SIG-M5 treated with dmso at 0.1 percent for 504 hours (cell line): ENCODE results near the gene MAPK8.

Experiments
- DNase-seq: peaks from one replicate; lab custom pipeline; 2025; ENCODE audit not compliant: unreplicated experiment; lab: John Stamatoyannopoulos, UW

Gene MAPK8

DNA sequence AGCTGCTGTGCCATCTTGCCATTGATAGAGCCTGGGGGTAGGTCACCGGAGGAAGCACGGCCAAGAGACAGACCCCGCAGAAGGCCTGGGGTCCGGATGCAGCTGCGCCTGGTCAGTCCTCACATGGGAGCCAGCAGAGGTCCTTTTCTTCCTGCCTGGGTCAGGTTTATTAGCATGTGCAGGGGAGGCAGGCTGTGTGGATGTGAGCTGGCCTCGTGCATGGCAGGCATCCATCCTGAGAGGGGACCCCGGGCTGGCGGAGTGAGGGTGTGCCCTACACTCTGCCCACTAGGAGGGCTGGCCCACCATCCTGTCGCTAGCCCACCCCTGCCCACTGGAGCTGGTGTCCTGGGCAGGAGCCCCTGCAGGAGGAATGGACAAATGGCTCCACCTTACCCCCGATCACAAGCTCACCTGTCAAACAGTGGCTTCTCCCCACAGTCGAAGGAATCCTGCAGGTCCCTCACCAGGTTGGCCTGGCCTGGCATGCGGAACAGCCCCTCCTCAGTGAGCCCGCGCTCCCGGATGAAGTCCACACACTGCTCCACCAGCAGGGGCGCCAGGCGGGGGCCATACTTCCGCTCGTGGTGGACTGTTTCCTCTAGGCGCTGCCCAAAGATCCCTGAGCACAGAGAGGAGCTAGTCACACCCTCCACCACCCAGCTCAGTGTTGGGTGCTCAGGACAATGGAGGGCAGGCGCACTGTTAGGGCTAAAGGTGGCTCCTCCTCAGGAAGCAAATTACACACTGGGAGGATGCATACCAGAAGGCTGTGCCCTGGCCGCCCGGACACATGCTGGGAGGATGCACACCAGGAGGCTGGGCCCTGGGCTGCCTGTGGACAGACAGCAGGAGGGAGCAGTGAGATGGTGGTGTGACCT, 153.0 kb downstream of the MAPK8 start:
- no peak for DNase-seq

GRCh38 chr10:48460182-48460581, 153.7 kb downstream of the MAPK8 start:
- no peak for DNase-seq

- no peak for DNase-seq
These were observed 155.4 kb downstream of the MAPK8 start for GRCh38 chr10:48461623-48462481.

DNA sequence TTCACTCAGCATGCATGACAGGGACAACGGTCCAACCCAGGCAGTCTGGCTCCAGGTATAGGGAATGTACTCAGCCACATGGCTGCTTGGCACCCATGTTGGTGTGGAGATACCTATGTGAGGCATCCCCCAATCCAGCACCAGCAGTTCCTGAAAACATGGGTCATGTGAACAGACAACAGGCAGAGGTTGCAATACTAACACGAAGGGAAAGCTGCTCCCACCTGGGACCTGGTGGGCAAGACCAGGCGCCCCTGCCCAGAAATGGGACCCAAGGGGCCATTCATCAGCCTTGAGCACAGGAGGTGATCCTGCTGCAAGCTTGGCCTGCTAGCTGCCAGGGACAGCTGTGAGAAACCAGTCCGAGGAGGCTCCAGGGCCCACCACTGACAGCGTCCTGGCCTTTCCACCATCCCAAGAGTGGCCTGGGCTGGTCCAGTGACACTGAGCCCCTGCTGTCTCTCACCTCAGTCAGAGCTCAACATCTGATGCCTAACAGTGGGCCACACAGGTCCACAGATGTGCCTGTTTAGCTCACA, 156.1 kb downstream of the MAPK8 start:
- no peak for DNase-seq

DNA sequence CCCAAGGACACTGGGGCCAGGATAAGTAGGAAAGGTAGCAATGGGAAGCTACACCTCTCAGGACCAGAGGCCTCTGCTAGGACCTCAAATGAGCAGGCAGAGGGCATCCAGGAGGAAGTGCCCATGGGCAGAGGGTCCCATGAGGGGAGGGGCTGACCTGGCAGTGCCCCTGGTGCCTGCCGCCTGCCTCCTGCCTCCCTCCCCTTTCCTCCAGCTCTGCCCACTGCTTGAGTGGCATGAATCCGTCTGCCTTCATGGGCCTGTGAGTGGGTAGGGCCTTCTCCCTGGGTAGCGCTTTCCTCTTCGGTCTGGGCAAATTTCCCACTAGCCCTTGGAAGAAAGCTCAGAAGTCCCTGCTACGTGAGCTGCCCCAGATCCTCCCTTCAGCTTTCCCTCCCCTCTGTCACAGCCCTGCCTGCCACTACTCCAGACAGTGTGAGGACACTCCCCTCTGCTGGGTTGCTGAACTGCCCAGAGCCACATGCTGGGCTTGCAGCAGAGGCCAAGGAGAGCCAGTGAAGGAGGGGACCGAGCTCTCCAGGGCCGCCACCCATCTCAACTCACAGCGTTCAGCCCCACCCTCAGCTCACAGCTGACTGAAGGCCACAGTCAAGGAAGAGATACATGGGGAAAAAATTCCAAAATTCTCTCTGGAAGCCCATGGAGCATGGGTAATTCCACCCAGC, 157.0 kb downstream of the MAPK8 start:
- DNase-seq: no peak

DNA sequence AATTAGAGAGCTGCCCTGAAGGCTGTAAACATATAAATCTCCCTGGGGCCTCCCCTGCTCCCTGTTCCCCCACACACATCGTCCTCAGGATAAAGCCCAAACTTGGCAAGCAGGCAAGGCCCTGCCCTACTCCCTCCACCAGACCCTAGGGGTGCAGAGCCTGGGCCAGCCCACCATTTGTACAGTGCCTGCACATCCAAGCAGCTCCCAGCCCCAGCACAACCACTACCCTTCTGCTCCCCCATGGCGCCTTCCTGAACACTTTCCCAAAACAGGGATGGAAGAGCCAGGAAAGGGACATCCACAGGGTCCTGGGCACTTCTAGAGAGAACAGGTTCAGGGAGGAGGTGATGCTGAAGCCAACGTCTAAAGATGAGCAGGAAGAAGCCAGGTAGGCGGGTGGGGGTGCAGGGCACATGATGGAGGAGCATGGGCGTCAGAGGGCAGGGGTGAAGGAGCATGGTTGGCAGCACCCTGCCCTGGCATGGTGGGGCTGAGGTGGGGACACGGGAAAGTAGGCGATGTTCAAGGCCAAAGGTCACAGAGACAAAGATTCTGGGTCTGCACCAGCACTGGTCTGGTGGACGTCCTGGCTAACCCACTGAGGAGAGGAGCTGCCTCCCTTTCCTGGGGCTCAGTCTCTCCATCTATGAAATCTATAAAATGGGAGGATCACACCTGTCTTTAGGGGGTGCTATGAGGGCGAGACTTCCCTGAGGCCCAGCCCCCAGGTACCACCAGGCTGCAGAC, 157.8 kb downstream of the MAPK8 start:
- DNase-seq: no peak

DNA sequence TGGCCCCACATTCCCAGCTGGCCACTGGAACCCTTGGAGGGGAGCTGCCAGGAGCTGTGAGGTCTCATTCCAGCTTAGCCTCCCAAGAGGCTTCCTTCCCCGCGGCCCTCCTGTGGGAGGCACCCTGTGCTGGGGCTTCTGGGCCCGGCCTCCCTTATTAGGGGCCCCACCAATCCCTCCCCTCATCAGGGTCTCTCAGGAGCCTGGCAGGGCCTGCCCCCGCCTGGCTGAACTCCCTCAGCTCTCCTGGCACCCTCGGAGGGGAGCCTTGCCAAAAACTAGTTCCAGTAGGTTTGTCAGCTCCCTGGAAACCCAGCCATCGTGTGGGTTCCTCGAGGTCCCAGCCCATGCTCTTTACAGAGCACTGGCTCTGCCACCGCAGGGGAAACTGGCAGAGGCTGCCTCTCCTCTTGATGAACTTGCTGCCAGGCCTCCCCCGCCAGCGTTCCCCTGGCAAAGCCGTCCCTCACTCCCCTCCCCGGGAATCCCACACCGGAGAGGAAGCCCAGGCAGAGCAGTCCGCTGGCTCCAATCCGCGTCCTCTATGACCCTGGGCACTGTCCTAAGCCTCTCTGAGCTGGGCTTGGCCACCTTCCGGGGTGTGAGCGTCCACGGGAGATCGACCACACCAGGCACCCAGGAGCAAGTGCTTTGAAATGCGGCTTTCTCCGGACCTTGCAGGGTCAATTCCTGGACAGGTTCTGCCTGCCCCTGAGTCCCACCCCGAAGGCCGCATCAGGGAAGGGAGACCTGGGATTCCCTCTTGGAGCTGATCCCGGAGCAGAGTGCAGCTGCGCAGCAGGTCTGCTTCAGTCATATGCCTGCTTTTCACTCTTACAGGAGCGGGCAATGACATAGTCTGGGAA, 158.6 kb downstream of the MAPK8 start:
- DNase-seq: no peak

GRCh38 chr10:48465860-48466521, 159.5 kb downstream of the MAPK8 start:
- no peak for DNase-seq

- DNase-seq: no peak
These were observed 160.2 kb downstream of the MAPK8 start for GRCh38 chr10:48466611-48467240.

DNA sequence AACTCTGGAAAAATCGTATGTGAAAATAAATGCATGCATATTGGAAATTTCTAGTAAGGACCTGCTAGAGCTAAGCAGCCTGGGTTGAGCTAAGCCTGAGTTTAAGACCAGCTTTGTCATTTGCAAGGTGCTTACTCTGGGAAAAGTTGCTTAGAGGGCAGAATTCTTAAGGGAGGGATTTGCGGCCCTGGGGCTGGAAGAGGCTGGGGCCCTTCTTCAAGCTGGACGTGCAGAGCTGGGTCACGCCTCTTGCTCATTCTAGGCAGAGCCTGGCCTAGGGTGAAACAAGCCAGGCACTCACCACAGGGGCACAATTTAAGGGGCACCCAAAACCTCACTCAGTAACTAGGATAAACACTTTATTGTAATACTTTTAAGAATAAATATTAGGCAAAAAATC, 161.2 kb downstream of the MAPK8 start:
- no peak for DNase-seq

DNA sequence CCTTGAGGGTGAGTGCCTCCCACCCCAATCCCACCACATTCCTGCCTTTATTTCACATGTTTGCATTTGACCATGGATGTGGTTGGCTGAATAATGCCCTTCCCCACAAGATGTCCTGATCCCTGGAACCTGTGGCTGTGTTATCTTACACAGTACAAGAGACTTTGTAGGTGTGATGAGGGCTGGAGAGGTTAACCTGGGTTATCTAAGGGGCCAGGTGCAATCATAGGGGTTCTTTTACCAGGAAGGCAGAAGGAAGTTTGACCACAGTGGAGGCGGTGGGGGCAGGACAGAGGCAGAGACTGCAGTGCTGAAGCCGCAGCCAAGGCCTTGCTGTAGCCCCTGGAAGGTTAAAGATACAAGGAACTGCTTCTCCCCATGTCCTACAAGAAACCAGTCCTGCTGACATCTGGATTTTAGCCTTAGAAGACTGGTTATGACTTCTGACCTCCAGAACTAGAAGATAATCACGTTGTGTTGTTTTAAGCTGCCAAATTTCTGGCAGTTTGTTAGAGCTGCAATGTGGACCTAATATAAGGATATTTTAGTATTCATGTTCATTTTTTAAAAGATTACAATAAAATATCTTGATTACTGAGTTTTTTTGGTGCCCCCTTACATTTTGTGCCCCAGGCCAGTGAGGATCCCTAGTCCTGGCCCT, 161.8 kb downstream of the MAPK8 start:
- no peak for DNase-seq

- no peak for DNase-seq
These were observed 162.5 kb downstream of the MAPK8 start for GRCh38 chr10:48468866-48469511.

- no peak for DNase-seq
These were observed 163.1 kb downstream of the MAPK8 start for GRCh38 chr10:48469516-48470020.

- no peak for DNase-seq
These were observed 163.8 kb downstream of the MAPK8 start for GRCh38 chr10:48470115-48470892.

DNA sequence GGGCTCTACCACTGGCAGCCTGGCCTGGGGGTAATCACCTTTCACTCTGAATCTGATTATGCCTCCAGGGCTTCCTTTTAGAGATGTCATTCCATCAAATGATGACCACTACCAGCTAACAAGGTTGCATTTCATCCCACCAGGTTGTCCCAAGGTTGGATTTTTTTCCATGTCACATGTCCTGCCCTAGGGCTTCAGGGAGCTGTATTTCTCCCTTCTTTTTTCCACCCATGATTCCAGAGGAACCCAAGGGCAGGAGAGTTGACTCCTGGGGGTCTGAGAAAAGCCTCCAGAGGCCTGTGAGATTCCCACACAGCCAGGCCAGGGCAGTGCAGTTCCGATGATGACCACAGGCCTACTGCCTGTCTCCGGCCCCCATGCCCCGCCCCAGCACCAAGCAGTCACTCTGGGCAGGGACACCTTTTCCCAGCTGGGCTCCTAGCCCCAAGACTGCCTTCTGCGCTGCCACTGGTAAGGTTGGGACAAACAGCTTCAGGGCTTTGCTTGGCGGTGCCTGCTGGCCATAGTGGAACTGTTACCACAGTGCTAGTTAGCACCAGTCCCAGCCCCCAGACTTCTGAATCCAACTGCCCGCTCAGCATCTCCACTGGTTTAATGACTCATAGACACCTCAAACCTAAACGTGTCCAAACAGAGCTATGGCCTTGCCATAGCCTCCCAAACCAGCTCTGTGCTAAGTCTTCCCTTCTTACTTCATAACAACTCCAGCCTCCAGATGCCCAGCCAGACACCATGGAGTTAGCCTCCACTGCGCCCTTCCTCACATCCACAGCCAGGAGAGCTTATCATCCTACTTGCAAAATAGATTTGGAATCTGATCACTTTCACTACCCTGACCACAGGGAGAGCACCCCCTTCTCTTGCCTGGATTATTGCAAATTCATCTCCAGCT, 164.7 kb downstream of the MAPK8 start:
- DNase-seq: no peak
